Measurements from ENCODE around the gene DAND5. TPM values are rescaled to one million over a fixed set of nuclear protein-coding genes. Genes with fewer than 3 reads are reported as not detected.

The DAND5 gene
- total and polyA plus RNA-seq, 2 of the 13 experiments (the other 11 are each of a cell fraction or from before 2014, with no cell fraction given) = 0.04 TPM; not detected in 1

- FAIRE-seq (no peak), DNase-seq (ENCODE audit: low spot score) (no peak), ATAC-seq (no peak)
- Histone ChIP-seq H3K27ac (ENCODE audit: extremely low read length, insufficient read depth, low read length) (no peak overlapping the region), H3K9ac (ENCODE audit: insufficient read depth, low read depth, low read length) (no peak overlapping the region), H2AFZ (ENCODE audit: low read length) (no peak overlapping the region), H3K4me1 (ENCODE audit: insufficient read depth, low read length) (peaks cover 35% of the 10 kb centered on the region), H3K36me3 (replicated peaks in 1 of 2; ENCODE audit: control insufficient read depth in 1 of 2, insufficient read depth in 2 of 2, low read length in 2 of 2) (peaks cover 2 to 4% of the 10 kb centered on the region in 2 experiments; a peak in 2 of 5 replicates), H3K4me2 (ENCODE audit: low read depth, low read length) (no peak overlapping the region), H3K79me2 (ENCODE audit: insufficient read depth, low read length) (peaks cover 30% of the 10 kb centered on the region), H3K4me3 (replicated peaks in 1 of 3; ENCODE audit: insufficient read depth in 1 of 3, low read depth in 2 of 3, low read length in 3 of 3) (no peak overlapping the region), H3K9me3 (ENCODE audit: low read length) (no peaks in the 10 kb centered on the region), H3K27me3 (ENCODE audit: control insufficient read depth in 1 of 2, insufficient read depth in 2 of 2, low read length in 2 of 2) (no peaks in the 10 kb centered on the region; a peak in 1 of 5 replicates), H4K20me1 (ENCODE audit: insufficient read depth, low read length) (no peaks in the 10 kb centered on the region)
- WGBS (ENCODE audit: low lambda C conversion rate) = 97% methylated on average over 57 of the region's 62 CpGs
- intact Hi-C loops (cut with micrococcal nuclease; ENCODE audit: unreplicated experiment) (no loop called here), in situ Hi-C loops (cut with HindIII; ENCODE audit: extremely low pct_ligation_motif_present, low pct_unique_long_range_greater_than_20kb) (no loop called here)
- BruUV-seq (replicated peaks) = no TSS peak
- CTCF ChIA-PET (ENCODE audit: low intra/inter-chr PET ratio, low total read pairs) = no interaction called here
- POLR2A ChIA-PET = interaction anchor here (0.5 to 1.0 kb wide), 2 partner anchors 12 to 13 kb away, joined by 3 read pairs; no protein-coding TSS in a partner anchor
- TF ChIP-seq BCL3 (CRISPR knock-in tag; IDR thresholded peaks at IDR 0.05) (no peak), ZFP1 (CRISPR knock-in tag; IDR thresholded peaks at IDR 0.05) (no peak), HNRNPH1 (optimal IDR thresholded peaks at IDR 0.05; ENCODE audit: low read depth, low read length) (no peak), ZNF280D (CRISPR knock-in tag; IDR thresholded peaks at IDR 0.05) (no peak), AGO2 (optimal IDR thresholded peaks at IDR 0.05; ENCODE audit: low read depth, low read length) (peak; percentile 47), NCOA2 (CRISPR knock-in tag; IDR thresholded peaks at IDR 0.05) (no peak), CTCF (CRISPR knock-in tag; IDR thresholded peaks at IDR 0.05) (no peak), RERE (CRISPR knock-in tag; IDR thresholded peaks at IDR 0.05; ENCODE audit: low read depth) (no peak)
Measured at GRCh38 chr19:13010038-13010991, 40.9 kb downstream of the DAND5 start.

Data from HepG2 (cell line).